KMS-11 (cell line): Measurements from ENCODE around the gene OR2A1.
"Not testable (repeated sequence)": the region's sequence is repeated elsewhere in the genome, so short reads cannot be mapped to it uniquely, and the experiment has no call there.

Experiments used
- H2AFZ ChIP-seq: fragments of 200-600 bp; sonication (generic); 2 replicates; pipeline ENCODE4 v1.6.1; 2016; ENCODE audit warnings: antibody characterized with exemption, mixed run types, low read depth
- H3K27ac ChIP-seq: fragments of 200-600 bp; sonication (generic); 2 replicates; pipeline ENCODE4 v1.6.1; 2016; ENCODE audit warnings: mild to moderate bottlenecking, mixed run types
- H3K27me3 ChIP-seq: fragments of 200-600 bp; sonication (generic); 2 replicates; pipeline ENCODE4 v1.6.1; 2017; ENCODE audit warnings: mild to moderate bottlenecking, low read depth, mixed run types, moderate library complexity; ENCODE audit not compliant: insufficient read depth
- H3K36me3 ChIP-seq: fragments of 200-600 bp; sonication (generic); 2 replicates; pipeline ENCODE4 v1.6.1; 2017; ENCODE audit warnings: mild to moderate bottlenecking, mixed run types; ENCODE audit not compliant: insufficient read depth
- H3K4me1 ChIP-seq: fragments of 200-600 bp; sonication (generic); 2 replicates; pipeline ENCODE4 v1.6.1; 2016; ENCODE audit warnings: mild to moderate bottlenecking, low read depth, mixed run types; ENCODE audit not compliant: poor library complexity, severe bottlenecking
- H3K4me2 ChIP-seq: fragments of 200-600 bp; sonication (generic); 2 replicates; pipeline ENCODE4 v1.7.0; 2016; ENCODE audit warnings: mild to moderate bottlenecking, mixed run types
- H3K4me3 ChIP-seq: fragments of 200-600 bp; sonication (generic); IDR thresholded peaks from 2 replicates; pipeline ENCODE4 v1.6.1; 2017; ENCODE audit warnings: low read depth, low read length, mixed read lengths; ENCODE audit not compliant: insufficient read depth
- H3K79me2 ChIP-seq: fragments of 200-600 bp; sonication (generic); 2 replicates; pipeline ENCODE4 v1.6.1; 2016; ENCODE audit warnings: low read depth, mixed run types; ENCODE audit not compliant: insufficient read depth
- H3K9ac ChIP-seq: fragments of 200-600 bp; sonication (generic); 2 replicates; pipeline ENCODE4 v1.6.1; 2016; ENCODE audit warnings: mild to moderate bottlenecking, mixed run types
- H4K20me1 ChIP-seq: fragments of 200-600 bp; sonication (generic); 2 replicates; pipeline ENCODE4 v1.6.1; 2016; ENCODE audit warnings: mild to moderate bottlenecking, mixed run types; ENCODE audit not compliant: insufficient read depth

The OR2A1 gene

GRCh38 chr7:144292384-144293161 is 19.6 kb upstream of the OR2A1 start:
- not testable (repeated sequence) for H3K9ac ChIP-seq, H3K4me2 ChIP-seq, H3K4me1 ChIP-seq, H3K79me2 ChIP-seq, H3K4me3 ChIP-seq, H3K36me3 ChIP-seq, H3K27me3 ChIP-seq, H3K27ac ChIP-seq, H2AFZ ChIP-seq, H4K20me1 ChIP-seq

DNA sequence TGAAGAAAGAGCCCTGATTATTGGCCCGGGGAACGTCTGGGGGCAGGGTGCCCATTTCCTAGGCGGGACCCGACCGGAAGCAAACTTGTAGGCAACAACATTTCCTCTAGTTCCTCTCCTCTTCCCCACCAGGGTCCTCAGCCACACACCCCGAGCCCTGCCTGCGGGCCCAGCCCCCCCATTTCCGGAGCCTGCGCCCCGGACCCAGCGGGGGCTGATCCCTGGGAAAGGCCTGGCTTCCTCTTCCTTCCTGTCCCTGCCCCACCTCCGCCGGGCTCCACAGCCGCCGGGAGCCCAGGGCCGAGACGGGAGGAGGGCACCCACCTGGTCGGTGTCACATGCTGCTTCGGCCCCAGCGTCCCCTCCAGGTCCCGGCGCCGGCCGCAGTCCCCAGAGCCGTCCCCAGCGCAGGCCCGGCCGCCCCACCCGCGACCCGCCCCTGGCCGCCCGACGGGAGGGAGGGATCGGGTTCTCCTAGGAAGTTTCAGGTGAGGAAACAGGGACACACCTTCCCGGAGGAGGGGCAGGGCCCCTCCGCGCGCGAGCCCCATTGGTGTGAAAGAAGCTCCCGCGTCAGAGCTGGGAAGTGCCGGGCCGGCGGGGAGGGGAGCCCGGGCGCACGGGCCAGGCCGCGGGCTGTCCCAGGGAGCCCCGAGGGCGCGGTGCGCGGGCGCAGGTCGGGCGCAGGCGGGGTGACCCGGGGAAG is 18.3 kb upstream of the OR2A1 start:
- H3K36me3 ChIP-seq, H3K4me2 ChIP-seq, H3K4me3 ChIP-seq, H2AFZ ChIP-seq, H3K27me3 ChIP-seq, H3K79me2 ChIP-seq, H3K27ac ChIP-seq, H3K4me1 ChIP-seq, H3K9ac ChIP-seq, H4K20me1 ChIP-seq: not testable (repeated sequence)

GRCh38 chr7:144302578-144303303 is 9.5 kb upstream of the OR2A1 start:
- H3K9ac ChIP-seq, H3K4me1 ChIP-seq, H4K20me1 ChIP-seq, H3K36me3 ChIP-seq, H3K27me3 ChIP-seq, H3K4me2 ChIP-seq, H3K79me2 ChIP-seq, H3K27ac ChIP-seq, H2AFZ ChIP-seq, H3K4me3 ChIP-seq: not testable (repeated sequence)

DNA sequence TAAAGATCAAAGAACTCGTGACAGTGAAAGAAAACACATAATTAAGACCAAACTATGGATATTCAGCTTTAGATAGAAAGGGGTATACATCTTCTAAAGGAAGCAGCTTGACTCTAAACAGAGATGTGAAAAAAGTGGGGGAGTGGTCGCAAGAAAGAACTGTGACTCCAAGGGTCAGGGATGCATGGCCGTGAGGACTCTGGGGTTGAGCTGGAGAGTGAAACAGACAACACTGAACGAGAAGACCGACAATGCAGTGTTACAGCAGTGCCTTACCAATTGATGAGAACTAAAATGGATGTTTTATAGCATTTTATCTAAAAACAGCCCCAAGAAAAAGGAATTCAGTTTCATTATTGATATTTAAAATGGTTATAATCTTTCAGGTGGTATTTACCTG is 8.6 kb upstream of the OR2A1 start:
- not testable (repeated sequence) for H3K4me3 ChIP-seq, H3K36me3 ChIP-seq, H3K27ac ChIP-seq, H3K79me2 ChIP-seq, H3K27me3 ChIP-seq, H3K4me1 ChIP-seq, H3K4me2 ChIP-seq, H4K20me1 ChIP-seq, H3K9ac ChIP-seq, H2AFZ ChIP-seq

GRCh38 chr7:144305156-144305555 is 7.1 kb upstream of the OR2A1 start:
- not testable (repeated sequence) for H3K27me3 ChIP-seq, H2AFZ ChIP-seq

GRCh38 chr7:144309702-144310101 is 2.5 kb upstream of the OR2A1 start:
- H4K20me1 ChIP-seq, H3K9ac ChIP-seq, H3K4me3 ChIP-seq, H3K4me1 ChIP-seq, H3K36me3 ChIP-seq, H3K27ac ChIP-seq, H3K79me2 ChIP-seq, H3K27me3 ChIP-seq, H3K4me2 ChIP-seq, H2AFZ ChIP-seq: not testable (repeated sequence)

More at GRCh38 chr7:144305156-144305555, 7.1 kb upstream of the OR2A1 start:
- H4K20me1 ChIP-seq, H3K4me2 ChIP-seq, H3K27ac ChIP-seq, H3K36me3 ChIP-seq, H3K79me2 ChIP-seq, H3K9ac ChIP-seq, H3K4me3 ChIP-seq, H3K4me1 ChIP-seq: not testable (repeated sequence)

DNA sequence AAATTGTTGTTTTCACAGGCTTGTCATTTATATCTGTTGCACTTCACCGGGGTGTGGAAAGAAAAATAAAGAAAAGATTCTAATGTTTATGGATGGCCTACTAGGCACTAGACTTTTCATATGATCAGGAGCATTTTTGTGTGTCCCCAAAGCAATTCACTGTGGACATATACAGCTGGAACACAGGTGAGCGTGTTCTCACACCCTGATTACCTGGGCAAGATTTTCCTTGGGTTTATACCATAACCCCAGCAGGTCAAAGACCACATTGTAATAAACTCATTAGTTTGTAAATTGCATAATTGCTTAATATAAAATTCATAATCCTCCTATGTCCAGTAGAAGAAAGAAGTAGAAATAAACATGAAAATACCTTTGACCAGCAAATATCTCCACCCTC is 1.0 kb upstream of the OR2A1 start:
- not testable (repeated sequence) for H3K79me2 ChIP-seq, H3K36me3 ChIP-seq, H3K27me3 ChIP-seq, H2AFZ ChIP-seq, H3K27ac ChIP-seq, H4K20me1 ChIP-seq, H3K9ac ChIP-seq, H3K4me2 ChIP-seq, H3K4me1 ChIP-seq, H3K4me3 ChIP-seq

DNA sequence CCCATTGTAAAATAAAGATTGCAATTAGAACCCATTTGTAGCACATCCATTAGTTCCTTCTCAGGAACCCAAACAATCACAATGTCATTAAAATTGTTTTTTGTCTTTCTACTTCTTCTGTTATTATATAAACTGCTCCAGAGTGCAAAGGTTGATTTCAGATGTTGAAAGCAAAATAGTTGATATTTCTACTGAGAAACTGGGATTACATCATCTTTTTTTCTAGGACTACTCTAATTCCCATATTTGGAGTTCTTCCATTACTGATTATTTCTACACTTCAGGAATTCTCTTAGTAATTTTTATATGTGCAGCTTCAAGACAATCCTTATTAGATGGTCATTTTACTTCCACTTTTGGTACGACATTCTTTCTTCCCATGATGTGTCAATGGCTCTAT is 5.3 kb downstream of the OR2A1 start:
- not testable (repeated sequence) for H3K79me2 ChIP-seq, H3K4me3 ChIP-seq, H3K4me1 ChIP-seq, H4K20me1 ChIP-seq, H3K9ac ChIP-seq, H3K27ac ChIP-seq, H3K36me3 ChIP-seq, H3K4me2 ChIP-seq, H3K27me3 ChIP-seq, H2AFZ ChIP-seq

DNA sequence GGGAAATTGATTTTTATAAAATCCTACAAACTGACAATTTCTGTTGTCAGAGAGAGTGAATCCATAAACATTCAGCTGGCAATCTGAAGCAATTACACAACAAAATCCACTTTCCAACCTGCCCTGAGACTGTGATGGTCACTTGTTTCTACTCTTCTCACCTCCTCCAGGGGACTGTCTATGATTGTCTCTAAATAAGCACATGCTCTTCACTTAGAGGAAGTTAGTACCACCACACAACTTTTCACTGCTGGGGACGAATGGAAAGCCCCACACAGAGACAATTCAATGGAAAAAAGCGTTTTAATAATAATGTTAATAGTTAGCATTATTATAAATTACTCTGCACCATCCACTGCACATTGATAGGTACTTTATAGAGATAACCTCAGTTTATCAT is 7.3 kb downstream of the OR2A1 start:
- not testable (repeated sequence) for H3K4me3 ChIP-seq

GRCh38 chr7:144321677-144322206 is 9.5 kb downstream of the OR2A1 start:
- H2AFZ ChIP-seq, H3K9ac ChIP-seq, H3K79me2 ChIP-seq, H3K4me3 ChIP-seq, H4K20me1 ChIP-seq, H3K27ac ChIP-seq, H3K27me3 ChIP-seq, H3K4me2 ChIP-seq, H3K4me1 ChIP-seq, H3K36me3 ChIP-seq: not testable (repeated sequence)

More for the DNA sequence above, 7.3 kb downstream of the OR2A1 start:
- H3K27ac ChIP-seq, H3K4me1 ChIP-seq, H4K20me1 ChIP-seq, H3K27me3 ChIP-seq, H3K36me3 ChIP-seq, H3K4me2 ChIP-seq, H3K9ac ChIP-seq, H3K79me2 ChIP-seq, H2AFZ ChIP-seq: not testable (repeated sequence)
